GM10266 (cell line): ENCODE measurements around the gene BICDL2.

Experiments
- DNase-seq: peaks from one replicate; pipeline ENCODE4 v3.0.0; 2012; ENCODE audit errors: extremely low spot score
- TF ChIP-seq, protein P1 (sequence below): IDR thresholded peaks from 2 replicates; pipeline ENCODE4 v1.5.1; 2012; ENCODE audit warnings: mild to moderate bottlenecking, low read depth; ENCODE audit not compliant: control insufficient read depth, insufficient read depth; ENCODE audit errors: missing control alignments

The BICDL2 gene

GRCh38 chr16:3046641-3047386, 10.1 kb upstream of the BICDL2 start:
- DNase-seq, result no peak
- TF ChIP-seq, protein P1, sequence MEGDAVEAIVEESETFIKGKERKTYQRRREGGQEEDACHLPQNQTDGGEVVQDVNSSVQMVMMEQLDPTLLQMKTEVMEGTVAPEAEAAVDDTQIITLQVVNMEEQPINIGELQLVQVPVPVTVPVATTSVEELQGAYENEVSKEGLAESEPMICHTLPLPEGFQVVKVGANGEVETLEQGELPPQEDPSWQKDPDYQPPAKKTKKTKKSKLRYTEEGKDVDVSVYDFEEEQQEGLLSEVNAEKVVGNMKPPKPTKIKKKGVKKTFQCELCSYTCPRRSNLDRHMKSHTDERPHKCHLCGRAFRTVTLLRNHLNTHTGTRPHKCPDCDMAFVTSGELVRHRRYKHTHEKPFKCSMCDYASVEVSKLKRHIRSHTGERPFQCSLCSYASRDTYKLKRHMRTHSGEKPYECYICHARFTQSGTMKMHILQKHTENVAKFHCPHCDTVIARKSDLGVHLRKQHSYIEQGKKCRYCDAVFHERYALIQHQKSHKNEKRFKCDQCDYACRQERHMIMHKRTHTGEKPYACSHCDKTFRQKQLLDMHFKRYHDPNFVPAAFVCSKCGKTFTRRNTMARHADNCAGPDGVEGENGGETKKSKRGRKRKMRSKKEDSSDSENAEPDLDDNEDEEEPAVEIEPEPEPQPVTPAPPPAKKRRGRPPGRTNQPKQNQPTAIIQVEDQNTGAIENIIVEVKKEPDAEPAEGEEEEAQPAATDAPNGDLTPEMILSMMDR, result no peak

- TF ChIP-seq, protein P1, result no peak
- DNase-seq, result peak; percentile 84
These were observed 9.3 kb upstream of the BICDL2 start, which contains the start of gene MMP25 for GRCh38 chr16:3045758-3046640. MMP25 (plus strand) TSS chr16:3046561; CDS start chr16:3046918, 357 bp downstream.

DNA sequence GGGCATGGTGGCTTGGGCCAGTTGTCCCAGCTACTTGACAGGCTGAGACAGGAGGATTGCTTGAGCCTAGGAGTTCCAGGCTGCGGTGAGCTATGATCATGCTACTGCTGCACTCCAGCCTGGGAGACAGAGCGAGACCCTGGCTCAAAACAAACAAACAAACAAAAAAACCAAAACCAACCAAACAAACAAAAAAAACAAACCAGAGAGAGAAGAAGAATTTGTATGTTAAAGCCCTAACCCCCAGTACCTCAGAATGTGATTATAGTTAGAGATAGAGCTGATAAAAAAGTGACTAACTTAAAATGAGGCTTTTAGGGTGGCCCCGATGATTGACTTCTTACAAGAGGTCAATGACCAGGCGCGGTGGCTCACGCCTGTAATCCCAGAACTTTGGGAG, 8.0 kb upstream of the BICDL2 start:
- DNase-seq, result no peak
- TF ChIP-seq, protein P1, result no peak

GRCh38 chr16:3042376-3042775, 5.6 kb upstream of the BICDL2 start:
- DNase-seq, result no peak
- TF ChIP-seq, protein P1, result no peak

GRCh38 chr16:3038896-3039295, 2.2 kb upstream of the BICDL2 start:
- peak; percentile 8 for DNase-seq
- TF ChIP-seq, protein P1, result no peak

GRCh38 chr16:3038256-3038655, 1.5 kb upstream of the BICDL2 start:
- DNase-seq, result no peak
- TF ChIP-seq, protein P1, result no peak
